ENCODE data around the gene SLN. TPM values are rescaled to one million over a fixed set of nuclear protein-coding genes. Genes with fewer than 3 reads are reported as not detected.

The SLN gene
- total RNA-seq, 1 experiment from 2014 or later, result not detected

GRCh38 chr11:107744736-107745135 lies 32.9 kb upstream of the SLN start:
- H2BK120ac ChIP-seq (ENCODE audit: low read depth, low read length, poor library complexity, severe bottlenecking), result no peak overlapping the region
- H3K27me3 ChIP-seq (ENCODE audit: insufficient read depth, low read length), result no peaks in the 10 kb centered on the region
- H4K91ac ChIP-seq (ENCODE audit: insufficient read length, low read depth, low read length), result no peak overlapping the region
- H3K23ac ChIP-seq (ENCODE audit: insufficient read length, low read depth, low read length), result no peak overlapping the region
- H2AK5ac ChIP-seq (ENCODE audit: insufficient read length, low read length), result no peak overlapping the region
- no peak overlapping the region for H3K4me3 Mint-ChIP-seq
- no peaks in the 10 kb centered on the region for H4K20me1 ChIP-seq (ENCODE audit: control insufficient read depth, insufficient read depth, insufficient read length)
- H3K27ac Mint-ChIP-seq, result no peak overlapping the region
- H2BK15ac ChIP-seq (ENCODE audit: low read depth, low read length), result no peak overlapping the region
- no peak overlapping the region for H3K18ac ChIP-seq (ENCODE audit: insufficient read length, low read depth, low read length)
- no peak overlapping the region for H2BK12ac ChIP-seq (ENCODE audit: insufficient read length, low read depth, low read length)
- H3K23me2 ChIP-seq (ENCODE audit: insufficient read length, low read depth, low read length, poor library complexity, severe bottlenecking), result no peaks in the 10 kb centered on the region
- no peaks in the 10 kb centered on the region for H3K79me1 ChIP-seq (ENCODE audit: insufficient read depth, low read depth, low read length, poor library complexity, severe bottlenecking)
- H3K9me3 ChIP-seq (ENCODE audit: control insufficient read depth, low read depth, low read length), result no peaks in the 10 kb centered on the region
- H3K9ac ChIP-seq (ENCODE audit: extremely low read depth, insufficient read length, low read length), result no peak overlapping the region
- H3K4me2 ChIP-seq (ENCODE audit: insufficient read depth, insufficient read length, low read length), result no peak overlapping the region
- H3K36me3 Mint-ChIP-seq (ENCODE audit: insufficient read depth in 1 of 3, low read depth in 3 of 3), result peaks cover 0 to 11% (median 0%) of the 10 kb centered on the region in 3 experiments; a peak in 2 of 7 replicates
- no peak overlapping the region for H3K4ac ChIP-seq (ENCODE audit: low read depth, low read length)
- H3T11ph ChIP-seq (ENCODE audit: low read length), result no peak overlapping the region
- peaks cover 5% of the 10 kb centered on the region; the same call in 1 of the 2 replicates for H3K27me3 Mint-ChIP-seq (ENCODE audit: low read depth)
- peaks cover 0 to 7% of the 10 kb centered on the region in 2 experiments; a peak in 3 of 5 replicates for H3K9me3 Mint-ChIP-seq
- no peak overlapping the region for H3K27ac ChIP-seq (ENCODE audit: insufficient read length, low read depth, low read length)
- H2AFZ ChIP-seq (ENCODE audit: low read length), result no peak overlapping the region
- no peak overlapping the region for H3K56ac ChIP-seq (ENCODE audit: insufficient read length, low read depth, low read length)
- H4K5ac ChIP-seq (ENCODE audit: insufficient read length, low read depth, low read length), result no peak overlapping the region
- no peak overlapping the region for H3K14ac ChIP-seq (ENCODE audit: insufficient read depth, low read length)
- no peaks in the 10 kb centered on the region for H3K4me1 ChIP-seq (ENCODE audit: insufficient read depth, low read length)
- no peaks in the 10 kb centered on the region for H3K79me2 ChIP-seq (ENCODE audit: insufficient read depth, low read length)
- H2BK20ac ChIP-seq (ENCODE audit: low read depth, low read length, poor library complexity, severe bottlenecking), result no peak overlapping the region
- no CpG with 5 or more reads among the region's 3 CpGs for WGBS (ENCODE audit: extremely low coverage, insufficient read length, low lambda C conversion rate)
- no peak overlapping the region for H4K8ac ChIP-seq (replicated peaks; ENCODE audit: insufficient read length, low read depth, low read length)
- peaks cover 9 to 14% of the 10 kb centered on the region in 2 experiments for H3K4me1 Mint-ChIP-seq
- H2BK5ac ChIP-seq (ENCODE audit: insufficient read length, low read length), result no peak overlapping the region
- TF ChIP-seq CTCF (conservative IDR thresholded peaks at IDR 0.05), result no peak
- no peak for DNase-seq
